OCI-M1 (cell line): ENCODE data around the gene ATXN10.
A peak's percentile ranks its signal among the peaks of the same experiment; 100 is the strongest.
"Not testable (repeated sequence)": the region's sequence is repeated elsewhere in the genome, so short reads cannot be mapped to it uniquely, and the experiment has no call there.

Experiments
- DNase-seq: peaks from one replicate; lab custom pipeline; 2025; lab: John Stamatoyannopoulos, UW

Gene ATXN10

GRCh38 chr22:45644714-45645113, 26.9 kb upstream of the ATXN10 start:
- DNase-seq = no peak

GRCh38 chr22:45645150-45645525, 26.5 kb upstream of the ATXN10 start:
- DNase-seq = no peak

GRCh38 chr22:45645526-45646414, 25.9 kb upstream of the ATXN10 start:
- peak; percentile 73 for DNase-seq

- DNase-seq = no peak
Measured at GRCh38 chr22:45647532-45648225, 24.0 kb upstream of the ATXN10 start.

- no peak for DNase-seq
Measured at GRCh38 chr22:45648301-45649117, 23.1 kb upstream of the ATXN10 start.

- DNase-seq = no peak
Measured at GRCh38 chr22:45649809-45650208, 21.8 kb upstream of the ATXN10 start.

GRCh38 chr22:45650721-45651120, 20.9 kb upstream of the ATXN10 start:
- DNase-seq = no peak

- DNase-seq = no peak
Measured at GRCh38 chr22:45651931-45652528, 19.6 kb upstream of the ATXN10 start.

- DNase-seq = no peak
Measured at GRCh38 chr22:45656577-45656976, 15.1 kb upstream of the ATXN10 start.

- DNase-seq = no peak
Measured at GRCh38 chr22:45657701-45658100, 13.9 kb upstream of the ATXN10 start.

GRCh38 chr22:45664136-45664646, 7.4 kb upstream of the ATXN10 start:
- no peak for DNase-seq

GRCh38 chr22:45667486-45667885, 4.1 kb upstream of the ATXN10 start:
- no peak for DNase-seq

GRCh38 chr22:45670363-45670762, 1.3 kb upstream of the ATXN10 start:
- DNase-seq = not testable (repeated sequence)

GRCh38 chr22:45670981-45671782, 452 bp upstream of the ATXN10 start:
- no peak for DNase-seq

- DNase-seq = no peak
Measured at GRCh38 chr22:45672564-45673481, 1.2 kb downstream of the ATXN10 start.

GRCh38 chr22:45673482-45674175, 2.0 kb downstream of the ATXN10 start:
- DNase-seq = peak; percentile 87

GRCh38 chr22:45676024-45676423, 4.4 kb downstream of the ATXN10 start:
- DNase-seq = no peak

- no peak for DNase-seq
Measured at GRCh38 chr22:45677063-45677462, 5.4 kb downstream of the ATXN10 start.
